IMR-90 (cell line): ENCODE measurements around the gene KCNT1. TPM values are rescaled to one million over a fixed set of nuclear protein-coding genes. Genes with fewer than 3 reads are reported as not detected.

Source experiments
- ATAC-seq: fragments of 200-7000 bp; cut with Tn5 transposase; 2 replicates; pipeline ENCODE4 v1.9.1; 2020; ENCODE audit warnings: low read depth, mild to moderate bottlenecking, moderate library complexity
- BruUV-seq: library from RNA; stranded (reverse); fragments of 400-500 nt; replicated peaks from 2 replicates; lab custom pipeline; 2021; lab: Mats Ljungman, UMichigan
- CTCF ChIA-PET: fragments of 300-600 bp; formaldehyde crosslinking; extraction: SDS; loops from one replicate; lab custom pipeline; 2021; ENCODE audit warnings: antibody characterized with exemption; lab: Yijun Ruan, JAX
- POLR2A ChIA-PET: fragments of 300-600 bp; sonication (Branson Sonifier 250); formaldehyde crosslinking; loops from one replicate; lab custom pipeline; 2022; ENCODE audit warnings: antibody characterized with exemption; ENCODE audit not compliant: unreplicated experiment; lab: Charles Lee
- DNase-seq: peaks from one replicate; pipeline ENCODE4 v3.0.0; 2013
- H2AFZ ChIP-seq: replicated peaks from 2 replicates; pipeline ENCODE3; 2013; ENCODE audit warnings: low read length, mild to moderate bottlenecking; ENCODE audit not compliant: poor library complexity
- H2AK5ac ChIP-seq: 2 replicates; pipeline ENCODE4 v1.6.1; 2013; ENCODE audit warnings: low read depth, low read length, inconsistent platforms
- H2AK9ac ChIP-seq: replicated peaks from 2 replicates; pipeline ENCODE3; 2013; ENCODE audit warnings: mild to moderate bottlenecking, low read depth, low read length, moderate library complexity; ENCODE audit not compliant: poor library complexity
- H2BK120ac ChIP-seq: 2 replicates; pipeline ENCODE4 v1.6.1; 2013; ENCODE audit warnings: low read depth, low read length, inconsistent platforms
- H2BK15ac ChIP-seq: 3 replicates; pipeline ENCODE4 v1.6.1; 2013; ENCODE audit warnings: low read depth, low read length, inconsistent platforms
- H2BK20ac ChIP-seq: 2 replicates; pipeline ENCODE4 v1.6.1; 2013; ENCODE audit warnings: low read depth, mild to moderate bottlenecking, inconsistent platforms, low read length, moderate library complexity
- H2BK5ac ChIP-seq: 2 replicates; pipeline ENCODE4 v1.6.1; 2013; ENCODE audit warnings: mild to moderate bottlenecking, low read depth, low read length, inconsistent platforms; ENCODE audit not compliant: poor library complexity, severe bottlenecking
- H3K14ac ChIP-seq: replicated peaks from 2 replicates; pipeline ENCODE4 v1.6.1; 2013; ENCODE audit warnings: low read depth, low read length, inconsistent platforms
- H3K18ac ChIP-seq: 2 replicates; pipeline ENCODE4 v1.6.1; 2013; ENCODE audit warnings: low read depth, low read length, control low read depth
- H3K23ac ChIP-seq: 2 replicates; pipeline ENCODE4 v1.6.1; 2013; ENCODE audit warnings: low read depth, low read length, inconsistent platforms
- H3K27ac ChIP-seq: 2 replicates; pipeline ENCODE4 v1.5.1; 2013; ENCODE audit warnings: mild to moderate bottlenecking, control low read depth, low read length; ENCODE audit not compliant: insufficient read depth
- H3K27me3 ChIP-seq: 2 replicates; pipeline ENCODE4 v1.6.1; 2013; ENCODE audit warnings: low read length; ENCODE audit not compliant: control insufficient read depth, insufficient read depth
- H3K36me3 ChIP-seq: 2 replicates; pipeline ENCODE4 v1.6.1; 2013; ENCODE audit warnings: low read length, mixed read lengths; ENCODE audit not compliant: control insufficient read depth, insufficient read depth
- H3K4ac ChIP-seq: 2 replicates; pipeline ENCODE4 v1.6.1; 2013; ENCODE audit warnings: low read depth, low read length, inconsistent platforms
- H3K4me1 ChIP-seq: 2 replicates; pipeline ENCODE4 v1.6.1; 2013; ENCODE audit warnings: low read length, mixed read lengths; ENCODE audit not compliant: control insufficient read depth, insufficient read depth
- H3K4me2 ChIP-seq: 2 replicates; pipeline ENCODE4 v1.6.1; 2013; ENCODE audit warnings: low read depth, mild to moderate bottlenecking, control low read depth, low read length, moderate library complexity
- H3K4me3 ChIP-seq: 2 replicates; pipeline ENCODE4 v1.5.1; 2013; ENCODE audit warnings: low read depth, mild to moderate bottlenecking, control low read depth, low read length, moderate library complexity; ENCODE audit not compliant: insufficient read depth
- H3K56ac ChIP-seq: 2 replicates; pipeline ENCODE4 v1.6.1; 2013; ENCODE audit warnings: low read length, inconsistent platforms; ENCODE audit not compliant: insufficient read depth; ENCODE audit errors: extremely low read depth
- H3K79me1 ChIP-seq, 2 experiments: 2 replicates each; pipeline ENCODE4 v1.6.1; 2013; ENCODE audit warnings: low read length in 2 of 2, inconsistent platforms in 1 of 2, low read depth in 1 of 2
- H3K9ac ChIP-seq: 2 replicates; pipeline ENCODE4 v1.6.1; 2013; ENCODE audit warnings: low read depth, low read length, control low read depth
- H3K9me1 ChIP-seq: 2 replicates; pipeline ENCODE4 v1.6.1; 2013; ENCODE audit warnings: low read length, inconsistent platforms; ENCODE audit not compliant: insufficient read depth
- H3K9me3 ChIP-seq: 2 replicates; pipeline ENCODE4 v1.6.1; 2013; ENCODE audit warnings: low read length; ENCODE audit not compliant: control insufficient read depth, insufficient read depth
- H4K20me1 ChIP-seq: 2 replicates; pipeline ENCODE4 v1.6.1; 2013; ENCODE audit warnings: low read length, inconsistent platforms; ENCODE audit not compliant: insufficient read depth
- H4K5ac ChIP-seq: 2 replicates; pipeline ENCODE4 v1.6.1; 2013; ENCODE audit warnings: mild to moderate bottlenecking, low read depth, low read length, control low read depth
- H4K8ac ChIP-seq, 2 experiments: 2 replicates each; pipeline ENCODE4 v1.6.1; 2013; ENCODE audit warnings: low read depth in 2 of 2, low read length in 2 of 2, control low read depth in 1 of 2, inconsistent platforms in 1 of 2
- H4K91ac ChIP-seq: 2 replicates; pipeline ENCODE4 v1.6.1; 2013; ENCODE audit warnings: low read depth, low read length, inconsistent platforms; ENCODE audit not compliant: insufficient read depth
- BHLHE40 ChIP-seq: fragments of 150-350 bp; IDR thresholded peaks from 2 replicates; pipeline ENCODE4 v1.6.1; 2016; ENCODE audit warnings: mild to moderate bottlenecking, low read depth, low read length
- CEBPB ChIP-seq: IDR thresholded peaks from 2 replicates; pipeline ENCODE4 v1.6.1; 2012; ENCODE audit warnings: low read depth, low read length, improper control_type of control experiment
- ELK1 ChIP-seq: fragments of 150-350 bp; IDR thresholded peaks from 2 replicates; pipeline ENCODE4 v1.6.1; 2016; ENCODE audit warnings: low read depth, mild to moderate bottlenecking, low read length, moderate library complexity, borderline replicate concordance
- FOS ChIP-seq: fragments of 150-350 bp; IDR thresholded peaks from 2 replicates; pipeline ENCODE4 v1.6.1; 2016; ENCODE audit warnings: low read depth, low read length
- MAFK ChIP-seq: IDR thresholded peaks from 2 replicates; pipeline ENCODE4 v1.6.1; 2012; ENCODE audit warnings: low read depth, low read length, improper control_type of control experiment
- MXI1 ChIP-seq: IDR thresholded peaks from 2 replicates; pipeline ENCODE4 v1.6.1; 2012; ENCODE audit warnings: low read depth, mild to moderate bottlenecking, low read length, moderate library complexity, borderline replicate concordance
- NFE2L2 ChIP-seq: fragments of 150-350 bp; IDR thresholded peaks from 2 replicates; pipeline ENCODE4 v1.6.1; 2016; ENCODE audit warnings: low read depth, mild to moderate bottlenecking, low read length
- SMC3 ChIP-seq: fragments of 150-350 bp; IDR thresholded peaks from 2 replicates; pipeline ENCODE4 v1.6.1; 2016; ENCODE audit warnings: low read depth, mild to moderate bottlenecking, antibody characterized with exemption, low read length, moderate library complexity
- WGBS, 2 experiments: methylation state at CpG; one replicate each; pipeline versions ENCODE4 v1.1.5 to v1.1.7; 2013; ENCODE audit warnings: missing lambda C conversion rate in 2 of 2; ENCODE audit not compliant: insufficient read length in 1 of 2; ENCODE audit errors: extremely low coverage in 2 of 2; 5-methylcytosine and 5-hydroxymethylcytosine counted together
- dilution Hi-C: fragments of 300-500 bp; cut with HindIII; formaldehyde crosslinking; loops from one replicate; pipeline ENCODE4 v1.14.3; 2018; ENCODE audit warnings: low sequenced_read_pairs; ENCODE audit not compliant: unreplicated experiment
- in situ Hi-C: fragments of 300-500 bp; cut with MboI; formaldehyde crosslinking; loops from 3 replicates; pipeline ENCODE4 v1.14.3; 2019; ENCODE audit warnings: low sequenced_read_pairs, inconsistent platforms, mixed read lengths
- intact Hi-C: fragments of 100-400 bp; cut with micrococcal nuclease; formaldehyde crosslinking; loops from 2 replicates; pipeline ENCODE4 v1.10.0; 2022
- polyA plus RNA-seq, 3 experiments: library from polyadenylated mRNA; depleted of rRNA; stranded (reverse); fragments of >200 nt; gene quantifications; 2 replicates each; pipeline ENCODE4 v1.2.3, GENCODE V29; 2012; ENCODE audit warnings: low replicate concordance in 1 of 3
- total RNA-seq: library from RNA; depleted of rRNA; stranded (reverse); fragments of >200 nt; gene quantifications from 2 replicates; pipeline ENCODE4 v1.2.3, GENCODE V29; 2012
- TF ChIP-seq, protein P1 (sequence below): conservative IDR thresholded peaks from 2 replicates; pipeline ENCODE4 v1.5.1; 2012; ENCODE audit warnings: mild to moderate bottlenecking, low read depth, low read length, improper control_type of control experiment

The KCNT1 gene
- total and polyA plus RNA-seq, 2 of the 4 experiments (the other 2 are of a cell fraction): not detected

GRCh38 chr9:135815830-135816650, 114.1 kb downstream of the KCNT1 start:
- Histone ChIP-seq H3K9me3 (no peaks in the 10 kb centered on the region), H3K18ac (no peak overlapping the region), H3K36me3 (peaks cover 73% of the 10 kb centered on the region), H3K23ac (no peak overlapping the region), H2AK9ac (no peak overlapping the region), H4K91ac (no peak overlapping the region), H3K14ac (no peak overlapping the region), H3K4me2 (no peak overlapping the region), H3K27ac (no peak overlapping the region), H4K20me1 (no peaks in the 10 kb centered on the region), H3K9me1 (no peaks in the 10 kb centered on the region), H2AK5ac (no peak overlapping the region), H3K27me3 (no peaks in the 10 kb centered on the region), H3K9ac (no peak overlapping the region), H3K79me1 (0 out of 4 replicates have a peak, but pooled peaks cover 0 to 6% of the 10 kb centered on the region in 2 experiments), H3K4me1 (no peaks in the 10 kb centered on the region), H2BK15ac (no peak overlapping the region), H2BK5ac (no peak overlapping the region), H2AFZ (no peak overlapping the region), H2BK20ac (no peak overlapping the region), H3K56ac (no peak overlapping the region), H4K8ac (no peak overlapping the region), H3K4me3 (no peak overlapping the region), H2BK120ac (no peak overlapping the region), H4K5ac (no peak overlapping the region), H3K4ac (no peak overlapping the region)
- DNase-seq (no peak), ATAC-seq (no peak)
- TF ChIP-seq, protein P1, sequence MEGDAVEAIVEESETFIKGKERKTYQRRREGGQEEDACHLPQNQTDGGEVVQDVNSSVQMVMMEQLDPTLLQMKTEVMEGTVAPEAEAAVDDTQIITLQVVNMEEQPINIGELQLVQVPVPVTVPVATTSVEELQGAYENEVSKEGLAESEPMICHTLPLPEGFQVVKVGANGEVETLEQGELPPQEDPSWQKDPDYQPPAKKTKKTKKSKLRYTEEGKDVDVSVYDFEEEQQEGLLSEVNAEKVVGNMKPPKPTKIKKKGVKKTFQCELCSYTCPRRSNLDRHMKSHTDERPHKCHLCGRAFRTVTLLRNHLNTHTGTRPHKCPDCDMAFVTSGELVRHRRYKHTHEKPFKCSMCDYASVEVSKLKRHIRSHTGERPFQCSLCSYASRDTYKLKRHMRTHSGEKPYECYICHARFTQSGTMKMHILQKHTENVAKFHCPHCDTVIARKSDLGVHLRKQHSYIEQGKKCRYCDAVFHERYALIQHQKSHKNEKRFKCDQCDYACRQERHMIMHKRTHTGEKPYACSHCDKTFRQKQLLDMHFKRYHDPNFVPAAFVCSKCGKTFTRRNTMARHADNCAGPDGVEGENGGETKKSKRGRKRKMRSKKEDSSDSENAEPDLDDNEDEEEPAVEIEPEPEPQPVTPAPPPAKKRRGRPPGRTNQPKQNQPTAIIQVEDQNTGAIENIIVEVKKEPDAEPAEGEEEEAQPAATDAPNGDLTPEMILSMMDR: no peak
- no peak for TF ChIP-seq NFE2L2
- TF ChIP-seq FOS: no peak
- TF ChIP-seq CEBPB: no peak
- TF ChIP-seq ELK1: no peak
- TF ChIP-seq MAFK: no peak
- no peak for TF ChIP-seq MXI1
- TF ChIP-seq BHLHE40: no peak
- no peak for TF ChIP-seq SMC3
- CTCF ChIA-PET: no interaction called here
- POLR2A ChIA-PET: no interaction called here
- dilution Hi-C loops: no loop called here
- BruUV-seq: no TSS peak
- 88% methylated on average over 13 of the region's 28 CpGs; no CpG with 5 or more reads in 1 of the 2 experiments for WGBS, 2 experiments
- in situ Hi-C loops: no loop called here
- intact Hi-C loops: no loop called here
